ENCODE data around the gene TMPRSS11F. TPM values are rescaled to one million over a fixed set of nuclear protein-coding genes. Genes with fewer than 3 reads are reported as not detected.

The TMPRSS11F gene
- total and polyA plus RNA-seq, 11 donors: 0.10 TPM; not detected in 10

DNA sequence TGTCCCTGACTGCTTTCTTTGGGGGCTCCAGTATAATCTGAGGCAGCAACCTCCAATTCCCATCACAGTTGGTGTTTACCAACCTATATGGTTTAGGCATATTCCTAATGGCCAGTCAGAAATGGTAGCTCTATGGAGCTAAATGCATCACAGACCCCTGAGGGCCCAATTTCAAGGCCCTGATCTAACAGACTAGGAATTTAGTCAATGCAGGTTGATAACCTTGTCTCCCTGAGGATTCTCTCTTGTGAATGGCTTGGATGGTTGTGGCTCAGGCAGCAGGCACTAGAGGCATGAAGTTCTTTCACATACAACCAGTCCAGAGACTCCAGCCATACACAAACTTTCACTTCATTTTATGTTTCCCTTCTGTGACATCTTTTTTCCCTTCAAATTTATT is 59.4 kb downstream of the TMPRSS11F start:
- DNase-seq: no peak
- no peak overlapping the region for H3K4me3 ChIP-seq
- H3K27me3 ChIP-seq: no peaks in the 10 kb centered on the region
- intact Hi-C loops (cut with DNase I): no loop called here
- ATAC-seq: no peak
- no peak for TF ChIP-seq POLR2A (IDR thresholded peaks at IDR 0.05)
- TF ChIP-seq, protein P1, sequence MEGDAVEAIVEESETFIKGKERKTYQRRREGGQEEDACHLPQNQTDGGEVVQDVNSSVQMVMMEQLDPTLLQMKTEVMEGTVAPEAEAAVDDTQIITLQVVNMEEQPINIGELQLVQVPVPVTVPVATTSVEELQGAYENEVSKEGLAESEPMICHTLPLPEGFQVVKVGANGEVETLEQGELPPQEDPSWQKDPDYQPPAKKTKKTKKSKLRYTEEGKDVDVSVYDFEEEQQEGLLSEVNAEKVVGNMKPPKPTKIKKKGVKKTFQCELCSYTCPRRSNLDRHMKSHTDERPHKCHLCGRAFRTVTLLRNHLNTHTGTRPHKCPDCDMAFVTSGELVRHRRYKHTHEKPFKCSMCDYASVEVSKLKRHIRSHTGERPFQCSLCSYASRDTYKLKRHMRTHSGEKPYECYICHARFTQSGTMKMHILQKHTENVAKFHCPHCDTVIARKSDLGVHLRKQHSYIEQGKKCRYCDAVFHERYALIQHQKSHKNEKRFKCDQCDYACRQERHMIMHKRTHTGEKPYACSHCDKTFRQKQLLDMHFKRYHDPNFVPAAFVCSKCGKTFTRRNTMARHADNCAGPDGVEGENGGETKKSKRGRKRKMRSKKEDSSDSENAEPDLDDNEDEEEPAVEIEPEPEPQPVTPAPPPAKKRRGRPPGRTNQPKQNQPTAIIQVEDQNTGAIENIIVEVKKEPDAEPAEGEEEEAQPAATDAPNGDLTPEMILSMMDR (IDR thresholded peaks at IDR 0.05): no peak
- H3K9me3 ChIP-seq: no peaks in the 10 kb centered on the region
- no peaks in the 10 kb centered on the region for H3K36me3 ChIP-seq
- no peak overlapping the region for H3K27ac ChIP-seq
- no peaks in the 10 kb centered on the region for H3K4me1 ChIP-seq

DNA sequence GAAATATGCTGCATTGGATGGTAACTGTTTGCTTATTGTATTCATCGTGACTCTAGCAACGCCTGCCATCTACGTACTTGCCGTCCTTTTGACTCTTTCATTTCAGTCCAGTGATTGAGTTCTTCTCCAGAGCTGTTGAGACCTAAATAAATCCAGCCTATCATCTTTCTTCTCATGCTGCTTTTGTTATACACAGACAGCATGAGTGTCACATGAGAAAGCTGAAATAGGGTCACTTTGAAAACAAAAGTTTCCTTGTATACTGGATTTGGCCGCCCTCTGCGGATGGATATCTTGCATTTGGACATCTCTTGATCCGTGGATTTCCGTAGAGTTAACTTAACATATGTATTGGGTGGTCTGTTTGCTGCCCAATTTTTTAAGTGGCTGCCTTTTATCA is 67.2 kb downstream of the TMPRSS11F start:
- Histone ChIP-seq H3K4me3 (no peak overlapping the region), H3K27ac (no peak overlapping the region), H3K9me3 (no peaks in the 10 kb centered on the region), H3K4me1 (no peaks in the 10 kb centered on the region), H3K36me3 (no peaks in the 10 kb centered on the region), H3K27me3 (no peaks in the 10 kb centered on the region)
- DNase-seq: no peak
- TF ChIP-seq POLR2A (IDR thresholded peaks at IDR 0.05): no peak
- TF ChIP-seq, protein P1 (IDR thresholded peaks at IDR 0.05): no peak
- WGBS, 4 donors: 76 to 91% (median 85%) methylated on average over 8 of the region's 8 CpGs
- intact Hi-C loops (cut with DNase I): no loop called here
- ATAC-seq: no peak

DNA sequence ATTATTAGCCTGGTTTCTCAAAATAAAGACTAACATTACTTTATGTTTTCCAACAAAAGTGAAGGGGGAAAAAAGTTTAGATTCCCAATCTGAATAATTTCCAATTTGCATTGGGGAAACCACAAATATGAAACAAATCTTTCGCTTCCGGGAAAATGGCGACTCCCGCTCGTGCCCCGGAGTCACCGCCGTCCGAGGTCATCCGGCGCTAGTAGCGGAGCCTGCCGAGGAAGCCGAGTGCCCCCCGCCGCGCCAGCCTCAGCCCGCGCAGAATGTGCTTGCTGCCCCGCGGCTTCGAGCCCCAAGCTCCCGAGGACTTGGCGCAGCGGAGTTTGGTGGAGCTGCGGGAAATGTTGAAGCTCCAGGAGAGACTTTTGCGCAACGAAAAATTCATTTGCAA is 91.4 kb downstream of the TMPRSS11F start:
- ATAC-seq: no peak
- H3K4me3 ChIP-seq: no peak overlapping the region
- H3K27ac ChIP-seq: no peak overlapping the region
- no peaks in the 10 kb centered on the region for H3K4me1 ChIP-seq
- intact Hi-C loops (cut with DNase I): no loop called here
- no peaks in the 10 kb centered on the region for H3K36me3 ChIP-seq
- no peaks in the 10 kb centered on the region for H3K9me3 ChIP-seq
- TF ChIP-seq, protein P1 (IDR thresholded peaks at IDR 0.05): no peak
- no peak for TF ChIP-seq POLR2A (IDR thresholded peaks at IDR 0.05)
- no peak for DNase-seq
- H3K27me3 ChIP-seq: no peaks in the 10 kb centered on the region
- WGBS, 4 donors: 94 to 96% (median 95%) methylated on average over 28 of the region's 28 CpGs

DNA sequence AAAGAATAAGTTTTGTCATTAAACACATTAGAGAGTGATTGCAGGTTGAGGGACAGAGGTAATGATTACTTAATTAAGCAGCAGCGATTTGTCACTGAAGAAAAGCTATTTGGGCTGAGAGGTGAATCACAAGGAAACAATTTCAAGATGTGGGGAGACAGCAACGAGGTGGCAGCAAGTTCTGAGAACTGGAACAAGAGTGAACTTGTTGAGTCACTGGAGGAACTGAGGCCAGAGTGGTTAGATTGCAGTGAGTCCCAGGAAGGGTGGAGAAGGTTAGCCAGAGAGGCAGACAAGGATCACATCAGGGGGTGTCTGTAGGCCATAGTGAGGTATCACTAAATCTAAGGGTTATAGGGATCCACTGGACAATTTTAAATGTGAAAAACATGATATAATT is 108.5 kb downstream of the TMPRSS11F start:
- Histone ChIP-seq H3K4me1 (no peaks in the 10 kb centered on the region), H3K4me3 (no peak overlapping the region), H3K27me3 (no peaks in the 10 kb centered on the region), H3K9me3 (no peaks in the 10 kb centered on the region), H3K36me3 (no peaks in the 10 kb centered on the region), H3K27ac (no peak overlapping the region)
- WGBS, 4 donors: 55 to 80% (median 64%) methylated on average over 2 of the region's 2 CpGs
- ATAC-seq (no peak), DNase-seq (no peak)
- intact Hi-C loops (cut with DNase I): no loop called here
- TF ChIP-seq, protein P1 (IDR thresholded peaks at IDR 0.05): no peak
- TF ChIP-seq POLR2A (IDR thresholded peaks at IDR 0.05): no peak
